ENCODE results near the gene GID8.
"Not testable (repeated sequence)": the region's sequence is repeated elsewhere in the genome, so short reads cannot be mapped to it uniquely, and the experiment has no call there.

Gene GID8

DNA sequence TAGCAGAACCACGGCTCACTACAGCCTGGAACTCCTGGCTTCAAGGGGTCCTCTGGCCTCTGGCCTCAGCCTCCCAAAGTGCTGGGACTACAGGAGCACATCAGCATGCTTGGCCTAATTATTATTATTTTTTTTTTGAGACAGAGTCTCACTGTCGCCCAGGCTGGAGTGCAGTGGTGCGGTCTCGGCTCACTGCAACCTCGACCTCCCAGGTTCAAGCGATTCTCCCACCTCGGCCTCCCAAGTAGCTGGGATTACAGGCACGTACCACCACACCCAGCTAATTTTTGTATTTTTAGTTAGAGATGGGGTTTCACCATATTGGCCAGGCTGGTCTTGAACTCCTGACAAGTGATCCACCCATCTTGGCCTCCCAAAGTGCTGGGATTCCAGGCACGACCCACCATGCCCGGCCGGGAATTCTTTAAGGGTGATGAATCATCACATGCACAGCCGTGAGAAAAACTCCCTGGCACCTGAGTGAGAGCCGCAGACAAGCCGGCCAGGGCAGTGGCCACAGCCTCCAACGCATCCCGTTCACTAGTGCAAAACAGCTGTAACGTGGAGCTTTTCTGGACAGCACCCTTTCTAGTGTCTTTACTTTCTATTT is 14.8 kb upstream of the GID8 start:
- DNase-seq (ENCODE audit: low read depth): not testable (repeated sequence)

- no peak for DNase-seq (ENCODE audit: low read depth)
Measured at GRCh38 chr20:62923669-62924441, 14.1 kb upstream of the GID8 start.

- no peak for DNase-seq (ENCODE audit: low read depth)
Measured at GRCh38 chr20:62924442-62925075, 13.4 kb upstream of the GID8 start.

GRCh38 chr20:62925076-62925419 is 12.9 kb upstream of the GID8 start:
- DNase-seq (ENCODE audit: low read depth): no peak

GRCh38 chr20:62925420-62926228 is 12.3 kb upstream of the GID8 start:
- no peak for DNase-seq (ENCODE audit: low read depth)

- peak; percentile 85 for DNase-seq (ENCODE audit: low read depth)
Measured at GRCh38 chr20:62926229-62927127, 11.5 kb upstream of the GID8 start, which contains the start of gene DIDO1. Gene DIDO1 (minus strand): TSS chr20:62926505.

DNA sequence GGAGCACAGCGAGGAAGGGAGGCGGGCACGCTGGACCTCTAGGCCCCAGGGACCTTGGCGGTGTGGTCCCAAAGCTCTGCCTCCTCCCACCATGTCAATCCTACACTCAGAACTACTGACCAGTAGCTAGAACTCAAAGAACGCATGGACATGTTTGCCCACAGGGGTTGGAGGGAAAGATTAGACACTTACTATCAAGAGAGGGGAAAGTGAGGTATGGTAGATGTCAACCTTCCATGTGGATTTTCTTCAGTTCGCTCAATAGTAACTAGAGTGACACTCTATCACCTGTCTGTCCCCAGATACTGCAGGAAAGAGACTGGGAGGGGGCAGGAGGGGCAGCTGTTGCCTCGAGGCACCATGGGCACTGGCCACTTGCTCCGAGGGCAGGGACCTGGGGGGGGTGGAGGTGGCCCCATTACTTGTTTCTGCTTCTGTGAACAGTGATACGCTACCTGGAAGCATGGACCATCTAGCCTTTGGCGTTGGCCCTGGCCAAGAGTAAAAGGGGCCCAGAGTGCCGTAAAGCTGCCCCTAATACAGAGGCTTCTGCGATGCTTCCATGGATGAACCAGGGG is 10.7 kb upstream of the GID8 start:
- DNase-seq (ENCODE audit: low read depth): no peak

DNA sequence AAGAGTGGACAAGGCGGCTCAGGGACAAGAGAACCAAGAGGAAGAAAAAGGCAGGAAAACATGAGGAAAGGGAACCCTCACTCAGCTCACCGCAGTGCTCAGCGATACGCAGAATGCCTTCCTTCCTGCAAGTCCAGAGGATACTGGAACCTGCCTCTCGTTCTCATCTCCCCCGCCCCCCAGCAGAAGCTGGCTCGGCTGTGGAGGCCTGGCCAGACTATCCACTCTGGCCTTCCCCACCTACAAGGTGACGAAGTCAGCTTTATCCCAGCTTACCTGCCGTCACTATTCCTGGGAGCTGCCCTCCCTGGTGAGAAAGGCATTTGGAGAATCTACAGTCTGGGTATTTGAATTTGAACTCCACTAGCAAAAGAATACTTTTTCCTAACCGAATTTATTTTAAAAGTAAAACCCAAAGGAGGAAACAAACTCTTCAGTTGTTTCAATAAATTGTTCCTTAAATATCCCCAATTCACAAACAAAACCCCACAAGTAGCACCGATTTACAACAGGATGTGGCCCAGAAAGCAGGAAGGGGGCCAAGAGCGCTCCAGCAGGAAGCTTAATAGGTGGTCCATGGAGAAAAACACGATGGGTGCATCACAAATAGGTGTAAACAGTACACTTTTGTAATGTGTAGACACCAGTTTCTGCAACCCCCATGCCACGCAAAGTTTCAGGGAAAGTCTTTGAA is 9.6 kb upstream of the GID8 start:
- no peak for DNase-seq (ENCODE audit: low read depth)

DNA sequence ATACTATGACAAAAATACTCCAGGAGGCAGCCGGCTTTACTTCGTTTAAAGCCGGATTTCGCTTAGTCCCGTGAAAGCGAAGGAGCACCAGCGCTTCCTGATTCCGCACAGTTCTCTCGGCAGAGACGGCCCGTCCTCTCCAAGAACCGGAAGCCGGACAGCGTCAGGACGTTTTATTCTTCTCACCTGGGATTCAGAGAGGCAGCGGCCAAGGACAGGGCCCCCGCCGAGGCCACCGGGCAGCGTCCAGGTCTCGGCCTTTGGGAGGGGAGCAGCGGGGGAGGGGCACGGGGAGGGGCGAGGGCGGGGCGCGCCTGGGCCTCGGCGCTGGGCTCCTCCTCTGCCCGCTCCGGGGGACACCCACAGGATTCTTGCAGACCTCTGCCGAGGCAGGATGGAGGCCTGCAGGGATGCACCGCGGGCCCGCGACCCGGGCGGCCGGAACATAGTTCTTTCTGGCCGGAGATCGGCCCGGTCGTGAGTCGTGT is 8.9 kb upstream of the GID8 start:
- DNase-seq (ENCODE audit: low read depth): no peak

- DNase-seq (ENCODE audit: low read depth): no peak
Measured at GRCh38 chr20:62931464-62931863, 6.5 kb upstream of the GID8 start.

- no peak for DNase-seq (ENCODE audit: low read depth)
Measured at GRCh38 chr20:62933966-62934365, 4.0 kb upstream of the GID8 start.

GRCh38 chr20:62935204-62935967 is 2.6 kb upstream of the GID8 start:
- no peak for DNase-seq (ENCODE audit: low read depth)

GRCh38 chr20:62935968-62936585 is 1.9 kb upstream of the GID8 start:
- no peak for DNase-seq (ENCODE audit: low read depth)

GRCh38 chr20:62937268-62938104 is 461 bp upstream of the GID8 start:
- DNase-seq (ENCODE audit: low read depth): peak; percentile 96

DNA sequence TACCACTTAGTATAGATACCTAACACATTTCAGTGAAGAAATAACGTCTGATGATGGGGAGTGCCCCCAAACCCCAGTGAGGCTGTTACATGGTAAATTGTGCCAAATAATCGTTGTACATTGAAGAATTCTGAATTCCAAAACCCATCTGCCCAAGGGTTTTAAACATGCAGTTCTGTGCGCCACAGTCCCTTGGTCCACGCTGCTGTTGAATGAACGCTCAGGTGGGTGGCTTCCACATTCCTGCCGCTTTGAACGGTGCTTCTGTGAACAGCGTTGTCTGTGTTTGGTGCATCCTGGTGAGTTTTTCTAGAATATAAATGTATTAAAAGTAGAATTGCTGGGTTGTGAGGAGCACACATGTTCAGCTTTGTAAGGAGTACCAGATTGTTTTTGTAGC is 2.9 kb downstream of the GID8 start:
- DNase-seq (ENCODE audit: low read depth): no peak

DNA sequence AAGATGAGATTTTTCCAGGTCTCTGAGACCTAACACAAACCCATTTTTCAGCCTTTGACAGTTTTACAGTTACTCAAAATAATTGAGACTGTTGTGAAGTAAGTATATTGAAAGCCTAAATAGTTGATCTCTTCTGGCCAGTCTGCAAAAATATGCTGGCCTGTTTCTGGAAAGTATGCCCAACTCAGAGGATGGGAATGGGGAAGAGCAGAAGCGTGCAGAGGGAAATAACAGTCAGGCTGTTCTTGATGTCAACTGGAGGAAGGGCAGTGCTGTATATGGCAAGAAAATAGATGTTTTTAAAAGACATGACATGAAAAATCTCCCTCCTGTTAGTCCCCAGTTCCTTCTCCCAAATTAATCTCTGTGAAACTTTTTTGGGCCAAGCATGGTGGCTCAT is 3.8 kb downstream of the GID8 start:
- no peak for DNase-seq (ENCODE audit: low read depth)

DNA sequence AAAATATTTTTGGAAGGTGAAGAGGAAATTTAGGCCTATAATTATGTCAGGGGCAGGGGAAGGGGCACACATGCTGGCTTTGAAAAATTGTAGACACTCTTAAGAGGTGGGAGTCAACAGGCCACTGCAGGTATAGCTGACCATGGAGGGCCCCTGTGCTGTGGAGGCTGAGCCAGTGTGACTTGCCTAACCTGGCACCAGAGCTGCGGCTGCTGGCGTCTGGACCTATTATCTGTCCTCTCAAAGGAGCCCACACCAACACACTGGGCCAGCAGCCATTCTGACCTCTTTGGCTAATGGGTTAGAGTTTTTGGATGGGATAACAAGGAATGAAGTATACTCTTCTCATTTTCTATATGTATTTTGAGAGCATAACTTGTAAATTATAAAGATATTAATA is 4.5 kb downstream of the GID8 start:
- no peak for DNase-seq (ENCODE audit: low read depth)

GRCh38 chr20:62943396-62943795 is 5.4 kb downstream of the GID8 start:
- no peak for DNase-seq (ENCODE audit: low read depth)
